ENCODE data around the gene DNM1.

DNA sequence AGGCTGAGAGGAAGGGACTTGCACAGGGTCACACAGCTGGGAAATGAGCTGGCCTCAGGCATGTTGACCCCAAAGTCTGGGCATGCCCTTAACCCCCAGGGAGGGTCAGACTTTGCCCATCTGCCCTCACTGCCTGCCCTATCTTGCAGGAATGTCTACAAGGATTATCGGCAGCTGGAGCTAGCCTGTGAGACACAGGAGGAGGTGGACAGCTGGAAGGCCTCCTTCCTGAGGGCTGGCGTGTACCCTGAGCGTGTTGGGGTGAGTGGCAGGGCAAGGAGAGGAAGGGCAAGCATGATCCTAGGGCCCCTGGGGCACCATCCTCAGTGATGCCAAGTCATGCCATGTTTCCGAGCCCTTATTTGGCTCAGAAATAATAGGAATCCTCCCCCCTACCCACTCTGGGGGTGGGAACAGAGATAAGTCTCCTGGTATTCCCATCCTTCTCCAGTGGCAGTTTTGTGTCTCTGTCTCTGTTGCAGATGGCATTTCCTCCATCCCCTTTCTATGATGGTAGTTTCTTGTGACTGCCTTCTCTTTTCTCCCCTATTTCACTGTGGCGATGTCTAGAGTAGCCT, 44.1 kb downstream of the DNM1 start:
- TF ChIP-seq, protein P1, sequence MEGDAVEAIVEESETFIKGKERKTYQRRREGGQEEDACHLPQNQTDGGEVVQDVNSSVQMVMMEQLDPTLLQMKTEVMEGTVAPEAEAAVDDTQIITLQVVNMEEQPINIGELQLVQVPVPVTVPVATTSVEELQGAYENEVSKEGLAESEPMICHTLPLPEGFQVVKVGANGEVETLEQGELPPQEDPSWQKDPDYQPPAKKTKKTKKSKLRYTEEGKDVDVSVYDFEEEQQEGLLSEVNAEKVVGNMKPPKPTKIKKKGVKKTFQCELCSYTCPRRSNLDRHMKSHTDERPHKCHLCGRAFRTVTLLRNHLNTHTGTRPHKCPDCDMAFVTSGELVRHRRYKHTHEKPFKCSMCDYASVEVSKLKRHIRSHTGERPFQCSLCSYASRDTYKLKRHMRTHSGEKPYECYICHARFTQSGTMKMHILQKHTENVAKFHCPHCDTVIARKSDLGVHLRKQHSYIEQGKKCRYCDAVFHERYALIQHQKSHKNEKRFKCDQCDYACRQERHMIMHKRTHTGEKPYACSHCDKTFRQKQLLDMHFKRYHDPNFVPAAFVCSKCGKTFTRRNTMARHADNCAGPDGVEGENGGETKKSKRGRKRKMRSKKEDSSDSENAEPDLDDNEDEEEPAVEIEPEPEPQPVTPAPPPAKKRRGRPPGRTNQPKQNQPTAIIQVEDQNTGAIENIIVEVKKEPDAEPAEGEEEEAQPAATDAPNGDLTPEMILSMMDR (IDR thresholded peaks at IDR 0.05), result no peak
- TF ChIP-seq POLR2AphosphoS5 (IDR thresholded peaks at IDR 0.05), result no peak

Data from prostate gland (tissue), 2 donors.